Keratinocyte (primary cell): ENCODE data around the gene C11orf97. TPM values are rescaled to one million over a fixed set of nuclear protein-coding genes. Genes with fewer than 3 reads are reported as not detected.

Experiments used
- DNase-seq: peaks from one replicate; pipeline ENCODE4 v3.0.0-alpha.2; 2011; ENCODE audit warnings: low read depth, missing footprints, low spot score
- FAIRE-seq: peaks from 2 replicates; lab custom pipeline; 2011; peaks lifted over from hg19 to GRCh38; lab: Jason Lieb, UNC
- H2AFZ ChIP-seq: 2 replicates; pipeline ENCODE4 v1.6.0; 2012; ENCODE audit warnings: low read length, control low read depth, inconsistent platforms; ENCODE audit not compliant: control insufficient read depth
- H3K27ac ChIP-seq: 2 replicates; pipeline ENCODE4 v1.5.1; 2011; ENCODE audit warnings: low read length; ENCODE audit not compliant: control insufficient read depth, insufficient read depth
- H3K27me3 ChIP-seq: 3 replicates; pipeline ENCODE4 v1.6.0; 2011; ENCODE audit warnings: low read length; ENCODE audit not compliant: control insufficient read depth, insufficient read depth; ENCODE audit errors: extremely low read depth
- H3K36me3 ChIP-seq, 2 experiments: 2 replicates in 1 of 2; 3 replicates in 1 of 2; pipeline ENCODE4 v1.5.1; 2011; ENCODE audit warnings: low read length in 2 of 2, mild to moderate bottlenecking in 1 of 2; ENCODE audit not compliant: control insufficient read depth in 2 of 2, insufficient read depth in 2 of 2; ENCODE audit errors: extremely low read depth in 1 of 2
- H3K4me1 ChIP-seq: 3 replicates; pipeline ENCODE4 v1.5.1; 2011; ENCODE audit warnings: low read length; ENCODE audit not compliant: control insufficient read depth, insufficient read depth; ENCODE audit errors: extremely low read depth
- H3K4me2 ChIP-seq: 3 replicates; pipeline ENCODE4 v1.6.0; 2011; ENCODE audit warnings: low read depth, low read length; ENCODE audit not compliant: control insufficient read depth, insufficient read depth; ENCODE audit errors: extremely low read depth
- H3K4me3 ChIP-seq, 3 experiments: fragments of 200-600 bp in 1 of 3; sonication (generic) in 1 of 3; 2 replicates in 2 of 3; 3 replicates in 1 of 3; pipeline ENCODE4 v1.5.1; 2011 to 2016; ENCODE audit warnings: low read length in 3 of 3, mild to moderate bottlenecking in 3 of 3, control low read depth in 2 of 3, inconsistent platforms in 1 of 3, low read depth in 1 of 3, mixed read lengths in 1 of 3, mixed run types in 1 of 3, moderate library complexity in 1 of 3; ENCODE audit not compliant: control insufficient read depth in 2 of 3, insufficient read depth in 2 of 3; ENCODE audit errors: extremely low read depth in 1 of 3
- H3K79me2 ChIP-seq: 2 replicates; pipeline ENCODE4 v1.6.0; 2012; ENCODE audit warnings: low read length; ENCODE audit not compliant: control insufficient read depth, insufficient read depth
- H3K9ac ChIP-seq: 3 replicates; pipeline ENCODE4 v1.6.0; 2011; ENCODE audit warnings: low read length; ENCODE audit not compliant: control insufficient read depth, insufficient read depth; ENCODE audit errors: extremely low read depth
- H3K9me1 ChIP-seq: 3 replicates; pipeline ENCODE4 v1.6.0; 2011; ENCODE audit warnings: low read length; ENCODE audit not compliant: control insufficient read depth, insufficient read depth; ENCODE audit errors: extremely low read depth
- H3K9me3 ChIP-seq: 2 replicates; pipeline ENCODE4 v1.5.1; 2012; ENCODE audit warnings: low read depth, low read length; ENCODE audit not compliant: control insufficient read depth
- H4K20me1 ChIP-seq: 3 replicates; pipeline ENCODE4 v1.6.0; 2011; ENCODE audit warnings: low read length; ENCODE audit not compliant: control insufficient read depth, insufficient read depth; ENCODE audit errors: extremely low read depth
- EZH2 ChIP-seq: IDR thresholded peaks from one replicate; pipeline ENCODE4 v1.6.1; 2012; ENCODE audit warnings: inconsistent platforms, mild to moderate bottlenecking, low read length, moderate library complexity
- dilution Hi-C: fragments of 300-500 bp; cut with MboI; formaldehyde crosslinking; loops from one replicate; pipeline ENCODE4 v1.7.0; 2020; ENCODE audit warnings: low sequenced_read_pairs; ENCODE audit not compliant: extremely low pct_ligation_motif_present
- polyA plus RNA-seq, 5 experiments: library from polyadenylated mRNA; depleted of rRNA in 3 of 5; stranded (reverse) in 3 of 5; stranded (forward) in 1 of 5; unstranded in 1 of 5; fragments of >200 nt; gene quantifications; 1 replicate in 1 of 5; 2 replicates in 3 of 5; 3 replicates in 1 of 5; pipeline versions ENCODE4 v1.2.1 to v1.2.3, GENCODE V29; 2011 to 2012; ENCODE audit warnings: missing spikeins in 2 of 5, low read depth in 1 of 5, low replicate concordance in 1 of 5
- TF ChIP-seq, protein P1 (sequence below), 3 experiments: IDR thresholded peaks in 1 of 3; conservative IDR thresholded peaks in 1 of 3; optimal IDR thresholded peaks in 1 of 3; 2 replicates in 2 of 3; 3 replicates in 1 of 3; pipeline versions ENCODE3 to v1.5.1; 2011; ENCODE audit warnings: low read length in 3 of 3, mild to moderate bottlenecking in 3 of 3, moderate library complexity in 2 of 3, control low read depth in 1 of 3, inconsistent platforms in 1 of 3; ENCODE audit not compliant: insufficient read depth in 2 of 3; ENCODE audit errors: extremely low read depth in 1 of 3

C11orf97 gene
- polyA plus RNA-seq, 1 donor (not counting 4 experiments of a cell fraction or from before 2014, with no cell fraction given): not detected

DNA sequence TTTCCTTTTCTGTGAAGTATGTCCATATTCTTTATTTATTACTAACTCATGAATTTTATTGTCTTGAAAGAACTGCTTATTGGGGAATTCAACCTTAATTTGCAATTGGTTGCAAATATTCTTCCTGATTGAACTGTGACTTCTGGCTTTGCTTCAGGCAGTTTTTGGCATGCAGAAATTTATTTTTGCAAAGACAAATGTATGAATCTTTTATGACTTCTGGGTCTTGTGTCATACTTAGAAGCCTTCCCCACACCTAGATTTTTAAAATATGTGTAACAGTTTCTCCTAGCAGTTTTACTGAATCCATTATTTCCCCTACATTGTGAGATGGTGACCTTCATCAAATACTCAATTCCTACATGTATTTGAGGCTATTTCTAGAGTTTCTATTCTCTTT, 30.9 kb upstream of the C11orf97 start:
- H3K79me2 ChIP-seq: no peaks in the 10 kb centered on the region
- TF ChIP-seq EZH2: no peak
- TF ChIP-seq, protein P1, sequence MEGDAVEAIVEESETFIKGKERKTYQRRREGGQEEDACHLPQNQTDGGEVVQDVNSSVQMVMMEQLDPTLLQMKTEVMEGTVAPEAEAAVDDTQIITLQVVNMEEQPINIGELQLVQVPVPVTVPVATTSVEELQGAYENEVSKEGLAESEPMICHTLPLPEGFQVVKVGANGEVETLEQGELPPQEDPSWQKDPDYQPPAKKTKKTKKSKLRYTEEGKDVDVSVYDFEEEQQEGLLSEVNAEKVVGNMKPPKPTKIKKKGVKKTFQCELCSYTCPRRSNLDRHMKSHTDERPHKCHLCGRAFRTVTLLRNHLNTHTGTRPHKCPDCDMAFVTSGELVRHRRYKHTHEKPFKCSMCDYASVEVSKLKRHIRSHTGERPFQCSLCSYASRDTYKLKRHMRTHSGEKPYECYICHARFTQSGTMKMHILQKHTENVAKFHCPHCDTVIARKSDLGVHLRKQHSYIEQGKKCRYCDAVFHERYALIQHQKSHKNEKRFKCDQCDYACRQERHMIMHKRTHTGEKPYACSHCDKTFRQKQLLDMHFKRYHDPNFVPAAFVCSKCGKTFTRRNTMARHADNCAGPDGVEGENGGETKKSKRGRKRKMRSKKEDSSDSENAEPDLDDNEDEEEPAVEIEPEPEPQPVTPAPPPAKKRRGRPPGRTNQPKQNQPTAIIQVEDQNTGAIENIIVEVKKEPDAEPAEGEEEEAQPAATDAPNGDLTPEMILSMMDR (optimal IDR thresholded peaks at IDR 0.05 in 1 of 3, IDR thresholded peaks at IDR 0.05 in 1 of 3, conservative IDR thresholded peaks at IDR 0.05 in 1 of 3; ENCODE audit: extremely low read depth in 1 of 3, insufficient read depth in 2 of 3, low read length in 3 of 3): no peak
- no peaks in the 10 kb centered on the region for H3K27me3 ChIP-seq
- no peak for DNase-seq
- no peak overlapping the region for H3K4me3 ChIP-seq
- H3K36me3 ChIP-seq: peaks cover 0 to 4% of the 10 kb centered on the region in 2 experiments
- H2AFZ ChIP-seq: no peak overlapping the region
- H4K20me1 ChIP-seq: no peaks in the 10 kb centered on the region
- H3K9me3 ChIP-seq: no peaks in the 10 kb centered on the region
- no peaks in the 10 kb centered on the region for H3K9me1 ChIP-seq
- no peak for FAIRE-seq
- H3K4me2 ChIP-seq: no peak overlapping the region
- H3K9ac ChIP-seq: no peak overlapping the region
- H3K4me1 ChIP-seq: no peaks in the 10 kb centered on the region
- dilution Hi-C loops: no loop called here
- H3K27ac ChIP-seq: no peak overlapping the region

DNA sequence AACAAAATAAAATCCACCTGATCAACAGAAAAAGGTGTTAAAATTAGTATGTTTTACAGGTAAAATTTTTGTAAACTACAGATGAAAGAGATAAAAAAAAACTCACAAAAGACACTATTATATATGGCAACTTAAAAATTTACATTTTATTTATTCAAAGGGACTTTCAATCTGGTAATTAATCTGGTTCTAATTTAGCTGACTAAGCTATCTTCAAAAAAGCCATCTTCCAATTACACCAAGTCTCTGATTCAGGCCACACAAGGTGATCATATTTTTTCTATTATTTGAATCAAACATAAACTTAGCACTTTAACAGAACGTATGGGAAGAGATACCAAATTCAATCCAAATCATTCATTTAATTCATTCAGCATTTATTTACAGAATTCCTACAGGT, 26.2 kb upstream of the C11orf97 start:
- H3K4me3 ChIP-seq: no peak overlapping the region
- H3K9ac ChIP-seq: no peak overlapping the region
- dilution Hi-C loops: no loop called here
- H3K9me3 ChIP-seq: no peaks in the 10 kb centered on the region
- FAIRE-seq (no peak), DNase-seq (no peak)
- no peaks in the 10 kb centered on the region for H4K20me1 ChIP-seq
- H3K27ac ChIP-seq: no peak overlapping the region
- H3K79me2 ChIP-seq: no peaks in the 10 kb centered on the region
- TF ChIP-seq, protein P1 (optimal IDR thresholded peaks at IDR 0.05 in 1 of 3, IDR thresholded peaks at IDR 0.05 in 1 of 3, conservative IDR thresholded peaks at IDR 0.05 in 1 of 3; ENCODE audit: extremely low read depth in 1 of 3, insufficient read depth in 2 of 3, low read length in 3 of 3): no peak
- no peak for TF ChIP-seq EZH2
- no peaks in the 10 kb centered on the region for H3K4me1 ChIP-seq
- peaks cover 2 to 11% of the 10 kb centered on the region in 2 experiments for H3K36me3 ChIP-seq
- no peaks in the 10 kb centered on the region for H3K27me3 ChIP-seq
- no peaks in the 10 kb centered on the region for H3K9me1 ChIP-seq
- H2AFZ ChIP-seq: no peak overlapping the region
- no peak overlapping the region for H3K4me2 ChIP-seq
